A549 (cell line): ENCODE data around the gene RERE.

Experiments
- BHLHE40 ChIP-seq: IDR thresholded peaks from 2 replicates; pipeline ENCODE4 v1.6.1; 2012; ENCODE audit warnings: low read depth, low read length, inconsistent platforms
- CBX2 ChIP-seq: fragments of 200-600 bp; sonication (generic); IDR thresholded peaks from 2 replicates; pipeline ENCODE4 v1.6.1; 2016; ENCODE audit warnings: low read depth, mild to moderate bottlenecking, borderline replicate concordance
- CHD2 ChIP-seq: fragments of 150-350 bp; IDR thresholded peaks from 2 replicates; pipeline ENCODE4 v1.6.1; 2014; ENCODE audit warnings: low read length; ENCODE audit not compliant: partially characterized antibody
- CHD4 ChIP-seq: fragments of 200-600 bp; sonication (generic); IDR thresholded peaks from 2 replicates; pipeline ENCODE4 v1.6.1; 2016; ENCODE audit warnings: antibody characterized with exemption, mild to moderate bottlenecking, borderline replicate concordance
- CTCF ChIP-seq: fragments of >200 bp; sonication (Bioruptor Twin); formaldehyde crosslinking; IDR thresholded peaks from 3 replicates; pipeline ENCODE4 v1.5.1; 2016
- EP300 ChIP-seq, 2 experiments: fragments of >200 bp; sonication (Bioruptor Twin); formaldehyde crosslinking; IDR thresholded peaks; 2 replicates in 1 of 2; 3 replicates in 1 of 2; pipeline ENCODE4 v1.6.1; 2016 to 2017
- ESRRA ChIP-seq: fragments of 150-350 bp; IDR thresholded peaks from 2 replicates; pipeline ENCODE4 v1.6.1; 2014; ENCODE audit warnings: mild to moderate bottlenecking, low read length, borderline replicate concordance
- MAFK ChIP-seq: fragments of 450-650 bp; IDR thresholded peaks from 2 replicates; pipeline ENCODE4 v1.6.1; 2014; ENCODE audit not compliant: partially characterized antibody
- MAX ChIP-seq: IDR thresholded peaks from 2 replicates; pipeline ENCODE4 v1.6.1; 2012
- MAZ ChIP-seq: fragments of 150-350 bp; IDR thresholded peaks from 2 replicates; pipeline ENCODE4 v1.6.1; 2014; ENCODE audit warnings: antibody characterized with exemption, low read depth, low read length, borderline replicate concordance
- MYC ChIP-seq: IDR thresholded peaks from 2 replicates; pipeline ENCODE4 v1.6.1; 2012; ENCODE audit warnings: mild to moderate bottlenecking, inconsistent platforms, low read length, improper control_type of control experiment, borderline replicate concordance
- POLR2A ChIP-seq: IDR thresholded peaks from 2 replicates; pipeline ENCODE4 v1.6.1; 2012; ENCODE audit warnings: mild to moderate bottlenecking, low read length
- RAD21 ChIP-seq, 2 experiments: fragments of >200 bp in 1 of 2; sonication (Bioruptor Twin) in 1 of 2; formaldehyde crosslinking in 1 of 2; IDR thresholded peaks in 1 of 2; conservative IDR thresholded peaks in 1 of 2; 2 replicates in 1 of 2; 3 replicates in 1 of 2; pipeline ENCODE4 v1.6.1; 2012 to 2018; ENCODE audit warnings: inconsistent platforms in 1 of 2
- RCOR1 ChIP-seq: fragments of 150-350 bp; IDR thresholded peaks from 2 replicates; pipeline ENCODE4 v1.6.1; 2014; ENCODE audit warnings: antibody characterized with exemption, low read length, low read depth

GRCh38 chr1:8363767-8364301 is 453.6 kb downstream of the RERE start:
- no peak for TF ChIP-seq CTCF
- TF ChIP-seq MAFK, result no peak
- no peak for TF ChIP-seq MAZ
- TF ChIP-seq POLR2A, result no peak
- no peak for TF ChIP-seq EP300 (IDR thresholded peaks at IDR 0.05)
- no peak for TF ChIP-seq CHD4
- TF ChIP-seq MAX, result no peak
- TF ChIP-seq RCOR1, result no peak
- TF ChIP-seq RAD21 (conservative IDR thresholded peaks at IDR 0.05 in 1 of 2, IDR thresholded peaks at IDR 0.05 in 1 of 2), result no peak
- no peak for TF ChIP-seq CBX2
- TF ChIP-seq BHLHE40, result no peak
- no peak for TF ChIP-seq MYC
- TF ChIP-seq CHD2, result no peak
- no peak for TF ChIP-seq ESRRA
